ENCODE results near the gene VSTM5.

DNA sequence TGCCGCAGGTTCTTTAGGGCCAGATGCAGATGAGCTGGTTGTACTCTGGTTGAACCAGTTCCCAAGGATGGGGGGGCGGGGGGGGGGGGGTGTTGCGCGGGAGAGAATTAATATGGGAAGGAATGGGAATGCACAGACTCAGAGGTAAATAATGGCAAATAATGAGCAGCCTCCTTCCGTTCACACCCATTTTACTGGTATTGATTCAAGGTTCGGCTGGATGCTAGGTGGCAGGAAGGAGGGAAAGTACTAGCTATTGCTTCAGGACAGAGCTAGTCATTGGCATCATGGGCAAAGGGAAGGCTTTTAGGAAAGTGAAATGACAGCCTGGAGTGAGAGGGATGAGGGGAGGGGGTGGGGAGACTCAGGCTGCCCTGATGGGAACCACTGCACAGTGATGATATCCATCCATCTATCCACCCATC lies at the start of gene VSTM5:
- TF ChIP-seq POLR2A (IDR thresholded peaks at IDR 0.05; ENCODE audit: extremely low read depth, insufficient read length) (no peak), MAX (IDR thresholded peaks at IDR 0.05; ENCODE audit: low read depth, low read length) (no peak)
- TF ChIP-seq, protein P1, sequence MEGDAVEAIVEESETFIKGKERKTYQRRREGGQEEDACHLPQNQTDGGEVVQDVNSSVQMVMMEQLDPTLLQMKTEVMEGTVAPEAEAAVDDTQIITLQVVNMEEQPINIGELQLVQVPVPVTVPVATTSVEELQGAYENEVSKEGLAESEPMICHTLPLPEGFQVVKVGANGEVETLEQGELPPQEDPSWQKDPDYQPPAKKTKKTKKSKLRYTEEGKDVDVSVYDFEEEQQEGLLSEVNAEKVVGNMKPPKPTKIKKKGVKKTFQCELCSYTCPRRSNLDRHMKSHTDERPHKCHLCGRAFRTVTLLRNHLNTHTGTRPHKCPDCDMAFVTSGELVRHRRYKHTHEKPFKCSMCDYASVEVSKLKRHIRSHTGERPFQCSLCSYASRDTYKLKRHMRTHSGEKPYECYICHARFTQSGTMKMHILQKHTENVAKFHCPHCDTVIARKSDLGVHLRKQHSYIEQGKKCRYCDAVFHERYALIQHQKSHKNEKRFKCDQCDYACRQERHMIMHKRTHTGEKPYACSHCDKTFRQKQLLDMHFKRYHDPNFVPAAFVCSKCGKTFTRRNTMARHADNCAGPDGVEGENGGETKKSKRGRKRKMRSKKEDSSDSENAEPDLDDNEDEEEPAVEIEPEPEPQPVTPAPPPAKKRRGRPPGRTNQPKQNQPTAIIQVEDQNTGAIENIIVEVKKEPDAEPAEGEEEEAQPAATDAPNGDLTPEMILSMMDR (IDR thresholded peaks at IDR 0.05; ENCODE audit: low read depth, low read length), result no peak

All from NB4 (cell line).